Activated naive CD4-positive, alpha-beta T cell treated with anti-CD3 and anti-CD28 coated beads, Interleukin-2, amount 50 U/mL, for 72 hours (primary cell): ENCODE results near the gene SPAG6. TPM values are rescaled to one million over a fixed set of nuclear protein-coding genes. Genes with fewer than 3 reads are reported as not detected.

Source experiments
- ATAC-seq, 2 donors: fragments of 150-1000 bp; cut with Tn5 transposase; 2 replicates each; pipeline ENCODE4 v1.10.0; 2021; ENCODE audit warnings: mild to moderate bottlenecking in 2 of 2, moderate library complexity in 2 of 2
- DNase-seq, 2 donors: peaks; one replicate each; pipeline ENCODE4 v3.0.0; 2021 to 2022; ENCODE audit warnings: low spot score in 2 of 2
- H3K27ac Mint-ChIP-seq, 2 donors: one replicate each; pipeline ENCODE4 v1.8.0; 2022; ENCODE audit warnings: mild to moderate bottlenecking in 2 of 2, mixed read lengths in 2 of 2
- H3K36me3 Mint-ChIP-seq, 2 donors: one replicate each; pipeline ENCODE4 v1.8.0; 2022; ENCODE audit warnings: mixed read lengths in 2 of 2
- H3K9me3 Mint-ChIP-seq, 2 donors: one replicate each; pipeline ENCODE4 v1.8.0; 2022; ENCODE audit warnings: mixed read lengths in 2 of 2
- total RNA-seq, 2 donors: library from RNA; stranded (reverse); gene quantifications; one replicate each; pipeline ENCODE4 v1.2.3, GENCODE V29; 2022

SPAG6 gene
- total RNA-seq, 2 donors from 2014 or later: 0.19 TPM; not detected in 1

DNA sequence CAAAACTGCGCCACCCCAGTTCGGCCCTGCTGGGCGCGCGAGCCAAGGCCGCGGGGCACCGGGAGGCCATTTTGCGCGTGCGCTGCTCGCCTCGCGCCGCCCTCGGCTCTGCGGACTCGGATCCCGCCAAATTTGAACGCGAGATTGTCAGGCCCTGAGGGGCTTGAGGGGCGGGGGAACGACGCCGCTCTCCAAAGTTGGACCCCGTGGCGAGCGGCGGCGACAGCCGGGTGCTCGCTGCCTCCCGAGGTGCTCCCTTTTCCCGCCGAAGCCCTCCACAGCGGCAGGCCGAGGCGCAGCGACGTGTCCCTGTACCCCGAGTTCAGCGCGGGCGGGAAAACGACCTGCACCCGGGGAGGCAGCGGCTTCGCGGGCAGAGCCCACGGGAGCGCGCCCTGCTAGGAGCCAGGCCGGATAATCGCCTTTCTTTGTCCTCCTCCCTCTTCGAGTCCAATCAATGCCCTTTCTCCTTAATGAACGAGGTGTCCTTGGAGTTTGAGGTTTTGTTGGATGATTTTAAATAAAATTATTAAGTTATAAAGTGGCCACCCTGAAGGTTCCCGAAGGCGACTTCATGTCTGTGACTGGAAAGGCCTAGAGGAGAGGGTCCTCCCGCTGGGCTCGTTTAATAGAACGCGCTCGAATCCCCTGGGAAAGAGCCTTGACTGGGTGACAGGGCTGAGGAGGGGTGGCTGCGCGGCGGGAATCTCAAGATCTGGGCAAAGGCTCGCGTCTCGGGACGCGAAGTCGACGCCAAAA is 10.7 kb upstream of the SPAG6 start:
- H3K36me3 Mint-ChIP-seq: peaks cover 19 to 24% of the 10 kb centered on the region in 2 donors
- peaks cover 3 to 7% of the 10 kb centered on the region in 2 donors for H3K9me3 Mint-ChIP-seq
- ATAC-seq: no peak
- no peak for DNase-seq
- H3K27ac Mint-ChIP-seq: peak overlapping the region in 1 of 2 donors; percentile 63

- ATAC-seq (peak; percentile 65 to 80), DNase-seq (peak in 1 of 2 donors; percentile 55)
- Mint-ChIP-seq H3K27ac (peak overlapping the region in 1 of 2 donors; percentile 63), H3K36me3 (peaks cover 19 to 22% of the 10 kb centered on the region in 2 donors), H3K9me3 (peaks cover 3 to 7% of the 10 kb centered on the region in 2 donors)
Observed at GRCh38 chr10:22335173-22335933, 9.9 kb upstream of the SPAG6 start.

DNA sequence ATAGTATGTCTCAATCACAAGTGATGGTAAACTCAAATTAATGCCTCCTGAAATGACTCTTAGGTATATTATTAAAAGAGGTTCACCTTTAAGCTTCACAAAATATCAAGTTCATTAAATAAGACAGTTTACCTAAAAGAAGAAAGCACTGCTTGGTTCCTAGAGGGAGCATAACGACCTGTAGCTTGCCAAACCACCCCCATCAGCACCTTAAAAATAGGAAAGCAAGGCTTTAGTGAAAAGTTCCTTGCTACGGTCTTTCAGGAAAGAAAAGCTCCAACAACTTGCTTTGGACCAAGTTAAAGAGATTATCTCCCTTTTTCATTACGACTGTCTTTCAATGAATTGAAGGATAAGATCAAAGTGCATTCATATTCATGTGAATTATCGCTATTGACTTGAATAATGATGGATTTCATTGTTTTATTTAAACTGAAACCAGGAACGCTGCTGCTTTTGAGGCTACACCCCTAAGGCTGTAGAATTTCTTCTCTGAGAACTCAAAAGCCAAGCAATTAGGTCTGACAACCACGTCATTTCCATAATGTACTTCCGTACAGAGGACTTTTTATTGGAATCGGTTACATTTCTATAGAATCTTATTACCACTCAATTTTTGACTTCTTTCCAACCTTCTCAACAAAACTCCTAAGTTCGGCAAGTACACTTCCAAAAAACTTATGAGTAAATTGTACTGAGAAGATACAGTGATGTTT is 7.0 kb upstream of the SPAG6 start:
- no peak for ATAC-seq
- H3K36me3 Mint-ChIP-seq: peaks cover 7 to 16% of the 10 kb centered on the region in 2 donors

GRCh38 chr10:22338931-22339330 is 6.4 kb upstream of the SPAG6 start:
- H3K9me3 Mint-ChIP-seq: no peaks in the 10 kb centered on the region
- H3K36me3 Mint-ChIP-seq: peaks cover 1 to 10% of the 10 kb centered on the region in 2 donors
- DNase-seq: no peak
- ATAC-seq: no peak
- H3K27ac Mint-ChIP-seq: no peak overlapping the region

More for the DNA sequence above, 7.0 kb upstream of the SPAG6 start:
- Mint-ChIP-seq H3K9me3 (peaks cover 3 to 5% of the 10 kb centered on the region in 2 donors), H3K27ac (no peak overlapping the region)
- DNase-seq: no peak

DNA sequence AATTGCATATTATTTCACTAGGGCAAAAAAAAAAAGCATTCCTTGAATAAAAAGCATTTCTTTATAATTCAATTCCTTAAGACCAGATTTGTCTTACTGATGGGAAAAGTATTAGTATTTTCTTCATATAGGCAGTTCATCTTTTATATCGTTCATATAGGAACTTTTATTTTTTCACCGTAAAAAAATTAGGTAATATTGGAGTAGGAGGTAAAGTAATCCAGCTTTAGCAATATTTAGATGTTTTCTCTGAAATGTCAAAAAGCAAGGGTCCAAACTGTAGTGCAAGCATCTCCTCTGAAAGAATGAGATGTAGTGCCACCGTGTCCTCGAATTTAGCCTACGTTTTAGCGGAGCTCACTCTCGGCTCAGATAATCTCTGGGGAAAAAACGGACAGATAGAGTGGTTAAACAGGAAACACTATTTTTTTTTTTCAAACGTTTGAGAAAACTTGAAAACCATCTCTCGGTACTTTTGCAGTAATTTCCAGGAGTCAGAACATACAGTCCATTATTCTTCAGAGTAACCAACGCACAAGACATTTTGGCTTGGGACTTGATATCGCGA is 5.5 kb upstream of the SPAG6 start:
- no peaks in the 10 kb centered on the region for H3K9me3 Mint-ChIP-seq
- DNase-seq (no peak), ATAC-seq (peak in 1 of 2 donors; percentile 7)
- peaks cover 6 to 18% of the 10 kb centered on the region in 2 donors for H3K36me3 Mint-ChIP-seq
- peak overlapping the region; percentile 73 to 80 for H3K27ac Mint-ChIP-seq

- no peaks in the 10 kb centered on the region for H3K9me3 Mint-ChIP-seq
- H3K36me3 Mint-ChIP-seq: peaks cover 8 to 20% of the 10 kb centered on the region in 2 donors
- peak overlapping the region; percentile 73 to 80 for H3K27ac Mint-ChIP-seq
- peak; percentile 60 to 72 for DNase-seq
- ATAC-seq: peak; percentile 68 to 78
Observed at GRCh38 chr10:22340329-22341189, 4.7 kb upstream of the SPAG6 start.

- DNase-seq (no peak), ATAC-seq (peak; percentile 6 to 19)
- Mint-ChIP-seq H3K27ac (no peak overlapping the region), H3K36me3 (peaks cover 14 to 27% of the 10 kb centered on the region in 2 donors), H3K9me3 (peaks cover 2 to 3% of the 10 kb centered on the region in 2 donors)
Observed at GRCh38 chr10:22341190-22341925, 3.9 kb upstream of the SPAG6 start.

DNA sequence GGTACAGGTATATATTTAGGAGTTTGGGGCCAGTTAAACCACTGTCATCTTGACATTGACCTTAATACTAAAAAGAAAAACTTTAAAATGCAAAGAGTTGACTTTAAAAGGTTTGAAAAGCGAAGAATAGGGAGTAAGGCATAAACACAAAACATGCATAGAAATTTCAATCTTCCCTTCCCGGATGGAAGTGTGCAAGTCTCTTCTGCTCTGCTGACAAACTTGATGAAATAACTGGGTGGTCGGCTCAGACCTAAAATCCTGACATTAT is 3.4 kb upstream of the SPAG6 start:
- Mint-ChIP-seq H3K36me3 (peaks cover 17 to 27% of the 10 kb centered on the region in 2 donors), H3K27ac (no peak overlapping the region), H3K9me3 (peaks cover 3 to 5% of the 10 kb centered on the region in 2 donors)
- no peak for ATAC-seq
- no peak for DNase-seq

- H3K36me3 Mint-ChIP-seq: peaks cover 17 to 21% of the 10 kb centered on the region in 2 donors
Observed at GRCh38 chr10:22342421-22342820, 2.9 kb upstream of the SPAG6 start.

DNA sequence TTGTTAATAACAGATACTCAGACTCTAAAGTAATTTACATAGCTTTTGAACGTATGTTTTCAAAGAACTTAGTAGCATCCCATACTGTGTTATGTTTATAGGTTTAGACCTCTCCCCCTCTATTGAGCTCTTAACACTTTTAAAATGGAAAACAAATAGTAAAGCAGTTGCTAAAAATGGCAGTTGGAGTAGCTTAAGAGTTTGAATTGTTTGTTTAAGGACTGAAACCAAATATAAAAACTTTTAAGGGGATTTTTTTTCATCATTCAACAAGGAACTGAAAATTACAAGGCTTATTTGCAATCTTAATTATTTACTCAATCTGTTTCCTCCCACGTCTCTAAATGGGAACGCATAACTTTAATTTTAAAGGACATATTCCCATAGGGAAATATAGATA is 1.6 kb upstream of the SPAG6 start:
- H3K9me3 Mint-ChIP-seq: peaks cover 3 to 5% of the 10 kb centered on the region in 2 donors
- no peak overlapping the region for H3K27ac Mint-ChIP-seq
- ATAC-seq (no peak), DNase-seq (no peak)
- H3K36me3 Mint-ChIP-seq: peaks cover 17 to 20% of the 10 kb centered on the region in 2 donors

More at GRCh38 chr10:22342421-22342820, 2.9 kb upstream of the SPAG6 start:
- Mint-ChIP-seq H3K27ac (no peak overlapping the region), H3K9me3 (peaks cover 3 to 5% of the 10 kb centered on the region in 2 donors)
- DNase-seq (no peak), ATAC-seq (no peak)

DNA sequence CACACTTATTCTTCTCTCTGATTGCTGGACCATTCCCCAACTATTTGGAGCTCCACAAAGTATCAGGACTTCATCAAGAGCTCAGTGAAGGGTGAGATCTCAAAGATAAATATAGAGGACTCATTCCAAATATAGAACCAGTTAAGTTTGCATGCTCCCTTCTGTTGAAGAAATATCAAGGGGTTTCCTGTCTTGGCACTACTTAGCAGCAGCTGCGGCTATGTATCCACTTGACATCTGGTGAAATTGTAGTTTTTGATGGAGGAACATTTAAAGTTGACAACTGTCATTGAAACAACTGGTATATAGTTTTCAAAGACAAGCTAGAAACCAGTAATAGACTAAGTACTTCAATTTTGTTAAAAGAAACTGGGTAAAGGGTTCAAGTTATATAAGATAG is 1.0 kb upstream of the SPAG6 start:
- H3K9me3 Mint-ChIP-seq: peaks cover 3 to 5% of the 10 kb centered on the region in 2 donors
- H3K27ac Mint-ChIP-seq: no peak overlapping the region

GRCh38 chr10:22344781-22345300 is 455 bp upstream of the SPAG6 start:
- peaks cover 17 to 20% of the 10 kb centered on the region in 2 donors for H3K36me3 Mint-ChIP-seq
- no peak for DNase-seq
- H3K27ac Mint-ChIP-seq: no peak overlapping the region
- H3K9me3 Mint-ChIP-seq: peaks cover 3 to 5% of the 10 kb centered on the region in 2 donors
- no peak for ATAC-seq

More for the DNA sequence above, 1.0 kb upstream of the SPAG6 start:
- DNase-seq: no peak
- ATAC-seq: no peak
- H3K36me3 Mint-ChIP-seq: peaks cover 17 to 20% of the 10 kb centered on the region in 2 donors

DNA sequence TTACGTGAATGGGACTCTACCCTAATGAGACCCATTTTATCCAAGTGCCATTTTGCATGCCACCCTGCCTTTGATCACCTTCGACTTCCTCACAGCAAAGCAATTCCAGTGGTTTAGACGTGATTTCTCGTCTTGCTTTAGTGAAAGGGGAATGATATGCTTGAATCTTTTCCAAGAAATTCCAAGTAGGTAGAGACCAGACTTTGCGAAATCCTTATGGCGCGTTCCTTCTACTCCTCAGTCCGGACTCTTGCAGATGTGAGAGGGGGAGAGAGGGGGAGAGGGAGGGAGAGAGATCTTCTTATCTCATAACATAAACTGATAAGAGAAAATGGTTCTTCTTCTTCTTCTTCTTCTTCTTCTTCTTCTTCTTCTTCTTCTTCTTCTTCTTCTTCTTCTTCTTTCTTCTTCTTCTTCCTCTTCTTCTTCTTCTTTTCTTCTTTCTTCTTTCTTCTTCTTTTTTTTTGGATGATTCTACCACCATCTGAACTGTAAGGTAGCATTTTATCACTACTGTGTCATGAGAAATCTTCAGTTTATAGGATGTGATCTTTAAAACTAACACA is 883 bp downstream of the SPAG6 start:
- Mint-ChIP-seq H3K27ac (no peak overlapping the region), H3K36me3 (peaks cover 17 to 20% of the 10 kb centered on the region in 2 donors), H3K9me3 (peaks cover 3 to 5% of the 10 kb centered on the region in 2 donors)
- ATAC-seq (no peak), DNase-seq (no peak)

GRCh38 chr10:22349755-22350154 is 4.5 kb downstream of the SPAG6 start:
- no peak overlapping the region for H3K27ac Mint-ChIP-seq
- H3K36me3 Mint-ChIP-seq: peaks cover 12 to 13% of the 10 kb centered on the region in 2 donors
- ATAC-seq: no peak
- H3K9me3 Mint-ChIP-seq: peaks cover 3 to 5% of the 10 kb centered on the region in 2 donors
- no peak for DNase-seq
